ENCODE data around the gene KIF5A. TPM values are rescaled to one million over a fixed set of nuclear protein-coding genes. Genes with fewer than 3 reads are reported as not detected.

The KIF5A gene
- total RNA-seq, 1 donor = 0.36 TPM

DNA sequence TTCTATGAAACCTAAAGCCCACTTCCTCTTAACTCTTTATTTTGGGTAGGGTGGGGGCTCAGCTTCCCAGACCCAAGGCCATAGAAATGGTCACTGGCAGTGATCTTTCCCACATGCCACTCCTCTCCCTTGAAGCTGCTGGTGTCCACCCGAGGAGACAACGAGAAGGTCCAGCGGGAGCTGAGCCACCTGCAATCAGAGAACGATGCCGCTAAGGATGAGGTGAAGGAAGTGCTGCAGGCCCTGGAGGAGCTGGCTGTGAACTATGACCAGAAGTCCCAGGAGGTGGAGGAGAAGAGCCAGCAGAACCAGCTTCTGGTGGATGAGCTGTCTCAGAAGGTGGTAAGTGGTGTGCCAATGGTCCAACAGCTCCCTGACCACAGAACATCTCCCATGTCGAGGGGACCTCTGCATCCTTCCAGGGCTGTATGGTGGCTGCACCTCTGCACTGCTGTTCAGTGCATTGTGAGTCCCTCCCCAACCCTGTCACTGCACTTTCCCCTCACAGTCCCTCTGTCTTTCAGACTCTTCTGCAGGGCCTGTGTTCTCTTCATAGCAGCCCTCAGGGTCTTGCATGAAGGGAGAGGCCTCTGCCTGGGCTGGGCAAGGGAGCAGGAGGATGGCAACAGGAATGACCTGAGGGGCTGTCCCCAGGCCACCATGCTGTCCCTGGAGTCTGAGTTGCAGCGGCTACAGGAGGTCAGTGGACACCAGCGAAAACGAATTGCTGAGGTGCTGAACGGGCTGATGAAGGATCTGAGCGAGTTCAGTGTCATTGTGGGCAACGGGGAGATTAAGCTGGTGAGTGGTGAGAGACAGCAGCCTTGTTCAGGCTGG, 22.3 kb downstream of the KIF5A start:
- H2AFZ ChIP-seq (ENCODE audit: low read length) = no peak overlapping the region
- H3K4me3 ChIP-seq (ENCODE audit: insufficient read depth, low read length) = no peak overlapping the region
- H3K79me2 ChIP-seq (ENCODE audit: insufficient read depth, low read length) = no peaks in the 10 kb centered on the region
- no peaks in the 10 kb centered on the region for H3K36me3 ChIP-seq (ENCODE audit: insufficient read depth, low read length)
- no peak overlapping the region for H3K27ac ChIP-seq (ENCODE audit: low read depth, low read length)
- TF ChIP-seq CTCF (IDR thresholded peaks at IDR 0.05; ENCODE audit: extremely low read depth, low read depth, low read length) = no peak
- H4K20me1 ChIP-seq (ENCODE audit: insufficient read depth, low read length) = no peaks in the 10 kb centered on the region
- no peak for DNase-seq (ENCODE audit: insufficient read length, low spot score, missing footprints)
- peaks cover 4% of the 10 kb centered on the region for H3K27me3 ChIP-seq (ENCODE audit: insufficient read depth, low read length)
- no peaks in the 10 kb centered on the region for H3K4me1 ChIP-seq (ENCODE audit: insufficient read depth, low read length)
- no peak overlapping the region for H3K4me2 ChIP-seq (ENCODE audit: insufficient read depth, low read length)
- H3K9me3 ChIP-seq (ENCODE audit: low read depth, low read length) = no peaks in the 10 kb centered on the region

GRCh38 chr12:57574795-57575194, 25.0 kb downstream of the KIF5A start:
- Histone ChIP-seq H2AFZ (ENCODE audit: low read length) (no peak overlapping the region), H3K27me3 (ENCODE audit: insufficient read depth, low read length) (peaks cover 4% of the 10 kb centered on the region), H3K4me2 (ENCODE audit: insufficient read depth, low read length) (no peak overlapping the region), H3K27ac (ENCODE audit: low read depth, low read length) (no peak overlapping the region), H3K4me1 (ENCODE audit: insufficient read depth, low read length) (no peaks in the 10 kb centered on the region), H3K4me3 (ENCODE audit: insufficient read depth, low read length) (no peak overlapping the region), H4K20me1 (ENCODE audit: insufficient read depth, low read length) (no peaks in the 10 kb centered on the region), H3K9me3 (ENCODE audit: low read depth, low read length) (no peaks in the 10 kb centered on the region), H3K79me2 (ENCODE audit: insufficient read depth, low read length) (no peaks in the 10 kb centered on the region), H3K36me3 (ENCODE audit: insufficient read depth, low read length) (no peaks in the 10 kb centered on the region)
- DNase-seq (ENCODE audit: insufficient read length, low spot score, missing footprints) = no peak
- TF ChIP-seq CTCF (IDR thresholded peaks at IDR 0.05; ENCODE audit: extremely low read depth, low read depth, low read length) = no peak

DNA sequence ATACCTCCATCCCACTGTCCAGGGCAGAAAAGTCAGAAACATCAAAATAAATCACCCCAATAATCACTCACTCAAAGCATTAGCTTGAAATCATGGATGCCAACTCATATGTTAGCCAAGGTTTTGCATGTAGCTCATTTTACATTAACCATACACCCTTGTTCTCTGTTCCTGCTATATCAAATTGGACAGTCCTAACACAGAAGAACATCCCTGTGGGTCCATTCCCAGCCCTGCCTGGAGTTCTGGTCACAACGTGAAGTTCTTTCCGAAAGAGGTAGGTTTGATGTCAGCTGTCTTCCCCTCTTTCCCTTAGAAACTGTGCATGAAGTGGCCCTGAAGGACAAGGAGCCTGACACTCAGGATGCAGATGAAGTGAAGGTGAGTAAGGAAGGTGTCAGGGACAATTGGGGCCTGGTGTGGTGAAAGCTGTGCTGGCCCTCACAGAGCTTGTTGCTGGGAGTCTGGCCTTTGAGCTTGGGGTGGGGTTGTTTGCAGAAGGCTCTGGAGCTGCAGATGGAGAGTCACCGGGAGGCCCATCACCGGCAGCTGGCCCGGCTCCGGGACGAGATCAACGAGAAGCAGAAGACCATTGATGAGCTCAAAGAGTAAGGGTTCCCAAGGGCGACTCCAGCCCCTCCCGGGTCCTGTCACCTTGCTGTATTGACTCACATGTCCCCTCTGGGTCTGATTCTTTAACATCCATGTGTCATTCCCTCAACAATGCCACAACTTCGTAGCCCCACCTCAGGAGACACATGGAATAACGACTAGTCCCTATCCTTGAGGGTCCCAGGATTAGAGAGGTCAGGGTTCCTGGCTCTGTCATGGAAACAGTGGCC, 26.1 kb downstream of the KIF5A start:
- Histone ChIP-seq H3K27me3 (ENCODE audit: insufficient read depth, low read length) (peaks cover 3% of the 10 kb centered on the region), H4K20me1 (ENCODE audit: insufficient read depth, low read length) (no peaks in the 10 kb centered on the region), H3K4me1 (ENCODE audit: insufficient read depth, low read length) (no peaks in the 10 kb centered on the region), H3K36me3 (ENCODE audit: insufficient read depth, low read length) (no peaks in the 10 kb centered on the region), H3K4me2 (ENCODE audit: insufficient read depth, low read length) (no peak overlapping the region), H3K9me3 (ENCODE audit: low read depth, low read length) (no peaks in the 10 kb centered on the region), H3K4me3 (ENCODE audit: insufficient read depth, low read length) (no peak overlapping the region), H2AFZ (ENCODE audit: low read length) (no peak overlapping the region), H3K79me2 (ENCODE audit: insufficient read depth, low read length) (no peaks in the 10 kb centered on the region), H3K27ac (ENCODE audit: low read depth, low read length) (no peak overlapping the region)
- no peak for DNase-seq (ENCODE audit: insufficient read length, low spot score, missing footprints)
- TF ChIP-seq CTCF (IDR thresholded peaks at IDR 0.05; ENCODE audit: extremely low read depth, low read depth, low read length) = no peak

DNA sequence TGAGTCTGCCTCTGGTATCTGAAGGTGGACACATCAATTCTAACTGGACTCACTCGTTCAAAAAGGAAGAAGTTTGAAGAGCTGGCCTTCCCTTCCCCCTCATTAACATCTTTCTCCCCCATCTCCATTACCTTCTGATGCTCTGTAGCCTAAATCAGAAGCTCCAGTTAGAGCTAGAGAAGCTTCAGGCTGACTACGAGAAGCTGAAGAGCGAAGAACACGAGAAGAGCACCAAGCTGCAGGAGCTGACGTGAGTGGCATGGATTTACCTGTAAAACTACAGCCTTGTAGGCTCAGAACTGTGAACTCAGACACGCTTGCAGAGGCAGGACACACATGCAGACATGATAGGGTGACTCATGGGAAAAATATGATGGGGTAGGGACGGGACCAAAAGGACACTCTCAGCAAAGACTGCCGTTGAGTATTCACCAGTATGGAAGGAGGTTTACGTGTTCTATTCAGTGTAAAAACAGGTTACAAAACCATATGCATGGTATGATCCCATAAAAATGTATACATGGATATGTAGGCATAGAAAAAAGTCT, 26.8 kb downstream of the KIF5A start:
- H2AFZ ChIP-seq (ENCODE audit: low read length) = no peak overlapping the region
- no peak overlapping the region for H3K27ac ChIP-seq (ENCODE audit: low read depth, low read length)
- no peaks in the 10 kb centered on the region for H4K20me1 ChIP-seq (ENCODE audit: insufficient read depth, low read length)
- H3K4me1 ChIP-seq (ENCODE audit: insufficient read depth, low read length) = no peaks in the 10 kb centered on the region
- no peak for TF ChIP-seq CTCF (IDR thresholded peaks at IDR 0.05; ENCODE audit: extremely low read depth, low read depth, low read length)
- H3K9me3 ChIP-seq (ENCODE audit: low read depth, low read length) = no peaks in the 10 kb centered on the region
- no peaks in the 10 kb centered on the region for H3K79me2 ChIP-seq (ENCODE audit: insufficient read depth, low read length)
- H3K36me3 ChIP-seq (ENCODE audit: insufficient read depth, low read length) = no peaks in the 10 kb centered on the region
- no peak overlapping the region for H3K4me2 ChIP-seq (ENCODE audit: insufficient read depth, low read length)
- no peaks in the 10 kb centered on the region for H3K27me3 ChIP-seq (ENCODE audit: insufficient read depth, low read length)
- DNase-seq (ENCODE audit: insufficient read length, low spot score, missing footprints) = no peak
- H3K4me3 ChIP-seq (ENCODE audit: insufficient read depth, low read length) = no peak overlapping the region
